Measurements from ENCODE around the gene TRPM3.

Gene TRPM3

DNA sequence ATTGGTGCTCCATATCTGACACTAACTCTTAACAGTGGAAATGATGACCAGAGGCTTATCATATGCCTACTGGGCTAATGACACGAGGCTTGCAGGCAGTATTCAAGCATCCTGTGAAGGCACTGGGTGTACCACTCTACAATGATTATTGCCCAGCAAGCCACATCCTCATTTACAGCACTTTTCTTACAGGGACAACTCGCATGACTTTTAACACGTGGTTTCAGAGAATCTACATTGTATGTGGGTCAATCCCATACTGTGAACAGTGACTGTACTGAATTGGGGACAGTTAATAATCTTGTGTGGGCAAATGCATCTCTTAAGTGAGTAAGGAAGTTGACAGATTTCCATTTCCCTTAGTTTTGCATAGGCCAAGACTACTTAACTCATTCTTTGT, 260.0 kb downstream of the TRPM3 start:
- H3K4me1 Mint-ChIP-seq (ENCODE audit: low read depth) = no peaks in the 10 kb centered on the region
- H3K27ac Mint-ChIP-seq = no peak overlapping the region
- no peaks in the 10 kb centered on the region for H3K36me3 Mint-ChIP-seq (ENCODE audit: low read depth)
- no peaks in the 10 kb centered on the region for H3K27me3 Mint-ChIP-seq (ENCODE audit: low read depth)
- no peaks in the 10 kb centered on the region for H3K9me3 Mint-ChIP-seq
- H3K4me3 Mint-ChIP-seq = no peak overlapping the region

DNA sequence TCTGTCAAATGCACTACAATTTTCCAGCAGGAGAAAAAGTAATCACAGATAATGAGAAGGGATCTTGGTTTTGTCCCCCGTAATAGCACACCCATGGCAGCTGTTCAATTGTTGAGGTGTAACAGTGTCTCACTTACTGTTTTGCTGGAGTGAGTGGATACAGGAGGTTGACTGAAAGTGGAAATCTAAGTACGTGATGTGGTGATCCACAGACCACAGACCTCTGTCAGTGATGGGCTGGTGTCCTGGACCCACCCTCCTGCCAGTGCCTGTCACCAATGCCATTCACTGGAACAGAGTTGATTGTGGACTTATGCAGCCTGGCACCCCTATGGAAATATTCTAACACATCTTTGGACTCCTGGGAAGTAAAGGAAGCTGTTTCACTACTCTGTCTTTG, 261.7 kb downstream of the TRPM3 start:
- Mint-ChIP-seq H3K27me3 (ENCODE audit: low read depth) (no peaks in the 10 kb centered on the region), H3K4me3 (no peak overlapping the region), H3K36me3 (ENCODE audit: low read depth) (no peaks in the 10 kb centered on the region), H3K9me3 (no peaks in the 10 kb centered on the region), H3K27ac (no peak overlapping the region), H3K4me1 (ENCODE audit: low read depth) (no peaks in the 10 kb centered on the region)

DNA sequence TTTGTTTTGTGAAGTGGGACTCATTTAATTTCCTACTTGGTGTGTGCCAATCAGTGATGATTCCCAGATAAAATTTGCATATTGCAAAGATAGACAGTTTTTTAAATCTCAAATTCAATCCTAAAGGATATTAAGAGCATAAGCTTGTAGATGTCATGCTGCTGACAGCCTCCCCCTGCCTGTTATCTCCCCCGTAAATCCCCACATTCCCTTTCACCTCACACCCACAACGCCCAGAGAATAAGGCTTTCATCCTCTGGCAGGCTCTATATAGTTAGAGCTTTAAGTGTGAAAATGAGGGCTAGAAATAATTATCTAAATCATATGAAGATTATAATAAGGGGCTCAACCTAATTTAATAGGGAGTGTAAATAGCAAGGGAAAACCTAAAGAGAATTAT, 265.0 kb downstream of the TRPM3 start:
- Mint-ChIP-seq H3K27ac (no peak overlapping the region), H3K36me3 (ENCODE audit: low read depth) (no peaks in the 10 kb centered on the region), H3K4me3 (no peak overlapping the region), H3K27me3 (ENCODE audit: low read depth) (no peaks in the 10 kb centered on the region), H3K9me3 (no peaks in the 10 kb centered on the region), H3K4me1 (ENCODE audit: low read depth) (no peaks in the 10 kb centered on the region)

DNA sequence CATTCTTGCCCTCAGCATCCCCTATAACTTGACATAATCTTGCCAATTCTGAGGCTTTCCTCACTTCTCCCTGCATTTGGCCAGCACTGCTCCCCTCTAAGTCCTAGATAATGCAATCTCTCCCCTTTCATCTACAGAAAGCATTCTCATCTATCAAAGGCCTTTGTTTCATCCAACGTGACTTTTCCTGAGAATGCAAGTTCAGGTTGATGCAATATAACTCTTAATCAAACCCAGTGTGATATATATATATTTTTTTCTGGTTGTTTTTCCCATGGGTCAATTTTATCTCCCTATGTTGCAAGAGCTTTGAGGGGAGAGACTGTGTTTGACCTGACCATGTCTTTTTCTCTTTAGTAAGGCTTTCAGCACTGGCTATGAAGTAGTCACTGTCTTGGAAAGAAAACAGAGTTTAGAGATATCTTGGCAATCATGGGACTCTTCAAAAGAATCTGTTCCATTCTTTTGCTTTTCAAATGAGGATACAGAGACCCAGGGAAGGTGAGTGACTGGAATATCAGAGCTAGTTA, 268.6 kb downstream of the TRPM3 start:
- no peaks in the 10 kb centered on the region for H3K4me1 Mint-ChIP-seq (ENCODE audit: low read depth)
- H3K36me3 Mint-ChIP-seq (ENCODE audit: low read depth) = no peaks in the 10 kb centered on the region
- H3K4me3 Mint-ChIP-seq = no peak overlapping the region
- H3K27ac Mint-ChIP-seq = no peak overlapping the region
- H3K27me3 Mint-ChIP-seq (ENCODE audit: low read depth) = no peaks in the 10 kb centered on the region
- H3K9me3 Mint-ChIP-seq = no peaks in the 10 kb centered on the region

DNA sequence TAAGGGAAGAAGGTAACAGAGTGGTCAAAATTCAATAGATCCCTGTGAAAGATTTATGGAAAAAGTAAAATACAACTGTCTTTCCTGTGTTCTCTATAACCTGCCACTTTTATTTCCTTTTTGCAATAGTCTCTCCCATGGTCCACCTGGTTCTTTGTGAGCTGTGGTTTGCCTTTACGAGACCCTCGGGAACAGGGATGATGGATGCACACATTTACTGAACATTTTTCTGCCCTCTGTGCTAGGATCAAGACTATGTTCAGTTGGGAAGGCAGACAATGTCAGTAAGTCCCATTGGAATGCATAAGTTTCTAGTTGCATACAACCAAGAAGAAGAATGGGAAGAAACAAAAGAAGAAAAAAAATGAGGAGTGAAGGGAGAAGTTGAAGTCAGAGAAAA, 281.2 kb downstream of the TRPM3 start:
- Mint-ChIP-seq H3K4me3 (no peak overlapping the region), H3K4me1 (ENCODE audit: low read depth) (no peaks in the 10 kb centered on the region), H3K27ac (no peak overlapping the region)

DNA sequence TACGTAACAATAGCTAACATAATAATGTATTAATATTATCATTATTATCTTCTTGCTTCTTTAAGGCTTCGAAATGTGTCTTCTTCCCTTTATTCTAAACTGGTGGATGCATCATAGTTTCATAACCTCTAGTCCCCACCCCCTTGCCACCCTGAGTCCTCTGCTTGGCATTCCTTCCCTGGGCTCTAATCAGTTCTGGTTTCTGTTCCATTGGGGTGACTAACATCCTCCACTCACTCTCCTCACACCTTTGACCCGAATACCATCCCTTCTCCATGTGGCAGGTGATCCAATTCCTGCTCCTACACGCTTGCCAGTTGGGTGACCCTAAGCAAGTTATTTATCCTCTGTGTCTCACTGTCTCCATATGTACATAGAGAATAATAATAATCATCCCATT, 286.1 kb downstream of the TRPM3 start:
- no peak overlapping the region for H3K4me3 Mint-ChIP-seq
- no peaks in the 10 kb centered on the region for H3K4me1 Mint-ChIP-seq (ENCODE audit: low read depth)
- no peaks in the 10 kb centered on the region for H3K36me3 Mint-ChIP-seq (ENCODE audit: low read depth)
- no peak overlapping the region for H3K27ac Mint-ChIP-seq
- H3K27me3 Mint-ChIP-seq (ENCODE audit: low read depth) = peaks cover 2% of the 10 kb centered on the region
- no peaks in the 10 kb centered on the region for H3K9me3 Mint-ChIP-seq

More for the DNA sequence above, 281.2 kb downstream of the TRPM3 start:
- Mint-ChIP-seq H3K9me3 (no peaks in the 10 kb centered on the region), H3K27me3 (ENCODE audit: low read depth) (peaks cover 3% of the 10 kb centered on the region), H3K36me3 (ENCODE audit: low read depth) (no peaks in the 10 kb centered on the region)

DNA sequence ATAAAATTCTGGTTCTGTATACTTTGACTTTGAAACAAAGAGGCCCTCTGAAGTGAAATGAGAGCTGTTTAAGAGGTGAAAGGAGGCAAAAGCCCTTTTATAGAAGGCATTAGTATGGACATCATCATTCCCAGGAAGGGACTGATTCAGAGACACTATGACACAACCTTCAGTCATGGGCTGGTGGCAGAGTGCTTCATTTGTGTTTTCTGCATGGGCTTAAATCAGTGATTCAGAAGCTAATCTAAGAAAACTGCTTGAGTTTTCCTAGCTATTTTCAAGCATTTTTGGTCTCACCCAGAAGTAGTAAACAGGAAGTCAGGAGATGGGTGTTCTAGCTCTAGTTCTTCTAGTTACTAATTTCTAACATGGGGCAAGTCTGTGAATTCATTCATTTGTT, 288.9 kb downstream of the TRPM3 start:
- Mint-ChIP-seq H3K36me3 (ENCODE audit: low read depth) (no peaks in the 10 kb centered on the region), H3K27ac (no peak overlapping the region), H3K4me3 (no peak overlapping the region), H3K27me3 (ENCODE audit: low read depth) (peaks cover 7% of the 10 kb centered on the region), H3K9me3 (no peaks in the 10 kb centered on the region), H3K4me1 (ENCODE audit: low read depth) (no peaks in the 10 kb centered on the region)

DNA sequence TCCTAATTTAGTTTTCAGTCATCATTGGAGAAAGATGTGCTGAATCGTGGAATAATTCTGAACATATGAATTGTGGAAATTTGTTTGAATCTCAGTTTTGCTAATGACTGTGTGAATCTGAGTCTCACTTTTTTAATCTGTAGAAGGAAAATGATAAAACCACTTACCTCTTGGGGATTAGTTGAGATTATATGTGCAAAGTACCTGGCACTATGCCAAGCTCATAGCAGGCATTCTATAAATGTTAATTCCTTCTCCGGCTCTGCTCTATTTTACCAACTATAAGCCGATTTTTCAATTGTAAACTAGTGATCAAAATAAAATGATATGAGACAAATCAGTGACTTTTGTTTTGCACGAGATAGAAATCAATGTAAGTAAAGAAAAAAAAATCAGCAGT, 290.8 kb downstream of the TRPM3 start:
- H3K36me3 Mint-ChIP-seq (ENCODE audit: low read depth) = no peaks in the 10 kb centered on the region
- no peak overlapping the region for H3K27ac Mint-ChIP-seq

DNA sequence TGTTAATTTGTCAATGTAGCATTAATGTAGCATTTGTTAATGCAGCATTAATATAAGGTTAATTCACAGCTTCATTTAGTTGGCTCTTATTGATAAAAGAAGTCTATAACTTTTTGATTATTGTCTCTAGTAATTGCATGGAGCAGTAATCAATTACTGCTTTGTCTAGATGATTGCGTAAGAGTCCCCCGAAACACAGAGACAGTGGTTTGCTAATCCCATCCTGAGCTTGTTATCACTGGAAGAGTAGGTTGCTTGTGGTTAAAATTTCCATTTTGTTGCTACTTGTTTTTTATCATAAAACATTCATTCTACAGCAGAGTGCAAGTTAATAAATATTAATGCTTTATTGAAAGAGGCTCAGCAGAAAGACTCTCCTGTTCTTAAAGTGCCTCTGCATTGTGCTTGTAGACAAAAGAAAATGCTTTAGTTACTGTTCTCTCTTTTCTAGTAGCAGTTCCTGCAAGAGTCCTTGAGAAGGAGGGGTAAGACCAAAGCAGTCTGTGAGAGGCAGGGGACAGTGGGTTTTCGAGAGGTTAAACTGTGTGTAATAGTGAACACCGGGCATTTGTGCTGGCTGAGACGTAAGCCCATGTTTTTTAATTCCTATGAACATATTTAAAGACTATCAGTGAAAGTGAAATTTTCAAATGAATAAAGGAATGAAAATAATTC, 291.7 kb downstream of the TRPM3 start:
- H3K4me3 Mint-ChIP-seq = no peak overlapping the region
- no peaks in the 10 kb centered on the region for H3K36me3 Mint-ChIP-seq (ENCODE audit: low read depth)
- peaks cover 7% of the 10 kb centered on the region for H3K27me3 Mint-ChIP-seq (ENCODE audit: low read depth)
- H3K4me1 Mint-ChIP-seq (ENCODE audit: low read depth) = no peaks in the 10 kb centered on the region
- H3K27ac Mint-ChIP-seq = no peak overlapping the region
- H3K9me3 Mint-ChIP-seq = no peaks in the 10 kb centered on the region

More for the DNA sequence above, 290.8 kb downstream of the TRPM3 start:
- Mint-ChIP-seq H3K4me1 (ENCODE audit: low read depth) (no peaks in the 10 kb centered on the region), H3K27me3 (ENCODE audit: low read depth) (peaks cover 7% of the 10 kb centered on the region), H3K9me3 (no peaks in the 10 kb centered on the region), H3K4me3 (no peak overlapping the region)

DNA sequence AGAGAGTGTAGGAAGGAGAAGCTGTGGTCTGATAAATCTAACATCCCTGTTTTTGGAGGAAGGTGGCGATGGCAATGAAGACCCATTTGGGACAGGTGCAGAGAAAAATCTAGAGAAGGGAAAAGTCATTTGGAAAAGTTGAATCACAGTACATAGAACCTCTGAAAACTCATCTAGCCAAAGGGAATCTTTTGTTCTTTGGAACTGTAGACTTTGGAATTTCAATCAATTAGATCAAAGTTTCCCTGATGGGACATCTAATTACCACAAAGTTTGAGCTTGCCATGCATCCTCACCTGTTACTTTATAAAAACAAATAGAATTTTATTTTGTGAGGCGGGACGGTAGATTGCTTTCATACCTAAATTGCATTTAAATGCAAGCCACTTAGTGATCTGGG, 294.9 kb downstream of the TRPM3 start:
- Mint-ChIP-seq H3K9me3 (no peaks in the 10 kb centered on the region), H3K27ac (no peak overlapping the region), H3K36me3 (ENCODE audit: low read depth) (no peaks in the 10 kb centered on the region), H3K4me3 (no peak overlapping the region), H3K4me1 (ENCODE audit: low read depth) (no peaks in the 10 kb centered on the region), H3K27me3 (ENCODE audit: low read depth) (peaks cover 7% of the 10 kb centered on the region)

DNA sequence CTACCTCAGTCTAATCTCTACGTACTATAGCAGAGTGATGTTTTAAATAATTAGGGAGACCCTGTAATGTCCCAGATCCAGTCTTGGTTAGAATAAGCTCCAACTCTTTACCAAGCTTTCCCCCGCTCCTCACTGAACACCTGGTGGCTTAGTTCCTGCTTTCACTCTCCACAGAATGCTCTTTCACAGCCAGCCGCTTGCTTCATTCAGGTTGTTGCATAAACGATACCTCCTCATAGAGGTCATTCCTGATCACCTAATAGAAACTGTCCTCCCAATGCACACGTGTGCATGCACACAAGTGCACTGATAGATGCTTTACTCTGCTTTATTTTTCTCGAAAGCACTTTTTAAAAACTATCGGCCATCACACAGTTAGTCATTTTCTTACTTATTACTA, 298.1 kb downstream of the TRPM3 start:
- peaks cover 7% of the 10 kb centered on the region for H3K27me3 Mint-ChIP-seq (ENCODE audit: low read depth)
- H3K4me3 Mint-ChIP-seq = no peak overlapping the region
- H3K36me3 Mint-ChIP-seq (ENCODE audit: low read depth) = no peaks in the 10 kb centered on the region
- no peaks in the 10 kb centered on the region for H3K9me3 Mint-ChIP-seq
- no peak overlapping the region for H3K27ac Mint-ChIP-seq
- H3K4me1 Mint-ChIP-seq (ENCODE audit: low read depth) = no peaks in the 10 kb centered on the region

DNA sequence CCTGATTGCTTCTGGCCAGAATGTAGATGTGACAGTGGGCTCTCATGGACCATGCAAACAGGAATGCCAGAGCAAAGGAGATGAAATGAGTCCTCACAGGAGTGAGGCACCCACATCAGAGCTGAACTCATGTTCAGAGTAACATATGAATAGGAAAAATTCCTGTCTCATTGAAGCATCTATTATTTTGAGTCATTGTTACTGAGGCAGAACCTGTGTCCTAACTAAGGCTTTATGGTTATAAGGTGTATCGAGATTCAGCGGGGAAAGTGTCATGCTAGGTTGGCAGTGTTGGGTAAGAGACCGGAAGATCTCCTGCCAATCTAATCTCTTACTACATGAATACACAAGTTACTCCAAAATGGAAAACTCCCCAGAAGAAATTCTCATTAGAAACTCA, 304.1 kb downstream of the TRPM3 start:
- H3K4me1 Mint-ChIP-seq (ENCODE audit: low read depth) = no peaks in the 10 kb centered on the region
- no peaks in the 10 kb centered on the region for H3K36me3 Mint-ChIP-seq (ENCODE audit: low read depth)

DNA sequence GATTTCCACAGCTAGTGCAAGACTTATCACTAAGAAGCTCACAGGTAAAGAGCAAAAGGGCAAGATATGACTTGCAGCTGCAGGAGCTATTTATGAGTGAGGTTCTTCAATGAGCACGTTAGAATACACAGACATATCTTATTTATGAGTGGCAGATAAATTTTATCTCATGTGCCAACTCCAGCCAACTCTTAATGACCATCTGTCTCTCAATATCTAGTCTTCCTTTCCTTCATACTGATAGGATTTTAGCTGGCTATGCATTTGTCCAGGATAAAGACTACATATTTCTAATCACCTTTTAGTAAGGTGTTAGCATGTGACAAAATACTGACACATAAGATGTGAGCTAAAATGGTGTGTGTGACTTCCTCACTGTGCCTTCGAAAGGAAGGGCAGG, 304.5 kb downstream of the TRPM3 start:
- H3K4me1 Mint-ChIP-seq (ENCODE audit: low read depth) = no peaks in the 10 kb centered on the region

More for the DNA sequence above, 304.1 kb downstream of the TRPM3 start:
- no peak overlapping the region for H3K4me3 Mint-ChIP-seq
- no peak overlapping the region for H3K27ac Mint-ChIP-seq
- H3K9me3 Mint-ChIP-seq = no peaks in the 10 kb centered on the region
- H3K27me3 Mint-ChIP-seq (ENCODE audit: low read depth) = no peaks in the 10 kb centered on the region

DNA sequence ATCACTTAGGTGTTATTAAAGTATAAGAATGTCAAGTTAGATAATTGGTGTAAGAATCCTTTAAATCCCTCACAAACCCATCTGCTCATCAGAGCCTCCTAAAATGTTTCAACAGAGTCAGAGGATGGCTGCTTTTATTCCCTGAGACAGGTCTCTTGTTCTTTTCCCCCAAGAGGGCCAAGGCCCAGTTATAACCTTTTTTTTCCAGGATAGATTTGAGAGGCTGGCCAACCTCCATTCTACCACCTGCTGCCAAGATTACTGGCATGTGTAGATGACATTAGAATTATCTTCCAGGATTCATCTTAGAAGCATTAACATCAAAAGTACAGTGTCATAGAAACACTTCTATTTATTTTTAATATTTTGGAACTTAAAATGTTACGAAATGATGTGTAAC, 305.1 kb downstream of the TRPM3 start:
- H3K4me1 Mint-ChIP-seq (ENCODE audit: low read depth) = no peaks in the 10 kb centered on the region
- no peaks in the 10 kb centered on the region for H3K9me3 Mint-ChIP-seq
- H3K36me3 Mint-ChIP-seq (ENCODE audit: low read depth) = no peaks in the 10 kb centered on the region
- H3K4me3 Mint-ChIP-seq = no peak overlapping the region
- no peaks in the 10 kb centered on the region for H3K27me3 Mint-ChIP-seq (ENCODE audit: low read depth)
- H3K27ac Mint-ChIP-seq = no peak overlapping the region

More for the DNA sequence above, 304.5 kb downstream of the TRPM3 start:
- Mint-ChIP-seq H3K4me3 (no peak overlapping the region), H3K9me3 (no peaks in the 10 kb centered on the region), H3K27ac (no peak overlapping the region), H3K36me3 (ENCODE audit: low read depth) (no peaks in the 10 kb centered on the region), H3K27me3 (ENCODE audit: low read depth) (no peaks in the 10 kb centered on the region)

DNA sequence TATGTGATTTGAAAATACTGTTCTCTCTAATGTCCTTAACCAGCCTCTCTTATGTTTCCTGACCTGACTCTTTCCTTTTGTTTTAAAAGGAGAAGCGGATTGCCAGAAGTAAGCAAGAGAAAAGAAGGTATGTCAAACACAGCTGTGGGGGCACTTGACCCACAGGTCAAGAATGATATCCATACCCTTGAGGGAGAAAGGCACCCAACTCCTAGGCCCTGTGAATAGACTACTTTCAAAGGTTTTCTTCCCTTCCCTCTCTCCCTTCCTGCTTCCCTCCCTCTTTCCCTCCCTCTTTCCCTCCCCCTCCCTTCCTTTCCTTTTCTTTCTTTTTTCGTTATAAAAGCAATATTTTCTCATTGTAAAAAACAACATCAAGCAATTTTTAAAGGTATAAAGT, 306.8 kb downstream of the TRPM3 start:
- Mint-ChIP-seq H3K36me3 (ENCODE audit: low read depth) (no peaks in the 10 kb centered on the region), H3K4me3 (no peak overlapping the region), H3K9me3 (no peaks in the 10 kb centered on the region), H3K27ac (no peak overlapping the region), H3K4me1 (ENCODE audit: low read depth) (no peaks in the 10 kb centered on the region), H3K27me3 (ENCODE audit: low read depth) (no peaks in the 10 kb centered on the region)

DNA sequence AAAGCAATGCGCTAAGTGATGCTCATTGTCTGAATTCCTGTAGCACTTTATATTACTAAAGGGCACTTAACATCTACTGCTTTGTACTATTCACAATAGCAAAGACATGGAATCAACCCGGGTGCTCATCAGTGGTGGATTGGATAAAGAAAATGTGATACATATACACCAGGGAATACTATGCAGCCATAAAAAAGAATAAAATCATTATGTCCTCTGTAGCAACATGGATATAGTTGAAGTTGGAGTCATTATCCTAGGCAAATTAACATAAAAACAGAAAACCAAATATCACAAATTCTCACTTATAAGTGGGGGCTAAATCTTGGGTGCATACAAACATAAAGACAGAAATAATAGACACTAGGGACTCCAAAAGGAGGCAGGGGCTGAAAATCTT, 308.3 kb downstream of the TRPM3 start:
- Mint-ChIP-seq H3K4me3 (no peak overlapping the region), H3K4me1 (ENCODE audit: low read depth) (no peaks in the 10 kb centered on the region), H3K36me3 (ENCODE audit: low read depth) (no peaks in the 10 kb centered on the region), H3K27ac (no peak overlapping the region), H3K9me3 (no peaks in the 10 kb centered on the region), H3K27me3 (ENCODE audit: low read depth) (no peaks in the 10 kb centered on the region)

Data from T-helper 1 cell treated with Interleukin-12 subunit alpha and Interleukin-12 subunit beta and Interleukin-4 antibody, amounts not matched to agents 30 μg/mL and 1 μg/mL, for 36 hours (primary cell).